ENCODE measurements around the gene B3GNT3. TPM values are rescaled to one million over a fixed set of nuclear protein-coding genes. Genes with fewer than 3 reads are reported as not detected.

Gene B3GNT3
- total RNA-seq, 1 experiment from 2014 or later: 39.5 TPM

- H2AFZ ChIP-seq (ENCODE audit: low read length): peak overlapping the region; percentile 87
- no peak for DNase-seq
- H3K27me3 ChIP-seq (ENCODE audit: low read length): no peaks in the 10 kb centered on the region
- no peaks in the 10 kb centered on the region for H3K36me3 ChIP-seq (ENCODE audit: low read depth, low read length)
- ChIA-PET CTCF (interaction anchor here (0.6 to 0.7 kb wide), 2 partner anchors 16 to 347 kb away, joined by 7 to 11 read pairs; no protein-coding TSS in a partner anchor), POLR2A (ENCODE audit: unreplicated experiment) (interaction anchor here (0.8 to 1.7 kb wide), 2 partner anchors 12 to 17 kb away, joined by 3 to 28 read pairs; partner anchors contain the start of gene RPL18A)
- BruUV-seq (replicated peaks): TSS peak; percentile 84
- ATAC-seq: no peak; the same call in 1 of the 2 replicates
- peak overlapping the region; percentile 94 for H3K9ac ChIP-seq (ENCODE audit: low read length)
- H3K4me2 ChIP-seq (ENCODE audit: low read length): peak overlapping the region; percentile 99
- no peaks in the 10 kb centered on the region for H4K20me1 ChIP-seq (ENCODE audit: low read length)
- H3K79me2 ChIP-seq (ENCODE audit: low read length): peaks cover 14% of the 10 kb centered on the region
- TF ChIP-seq EZH2 (IDR thresholded peaks at IDR 0.05; ENCODE audit: low read length, unreplicated experiment): no peak
- TF ChIP-seq, protein P1, sequence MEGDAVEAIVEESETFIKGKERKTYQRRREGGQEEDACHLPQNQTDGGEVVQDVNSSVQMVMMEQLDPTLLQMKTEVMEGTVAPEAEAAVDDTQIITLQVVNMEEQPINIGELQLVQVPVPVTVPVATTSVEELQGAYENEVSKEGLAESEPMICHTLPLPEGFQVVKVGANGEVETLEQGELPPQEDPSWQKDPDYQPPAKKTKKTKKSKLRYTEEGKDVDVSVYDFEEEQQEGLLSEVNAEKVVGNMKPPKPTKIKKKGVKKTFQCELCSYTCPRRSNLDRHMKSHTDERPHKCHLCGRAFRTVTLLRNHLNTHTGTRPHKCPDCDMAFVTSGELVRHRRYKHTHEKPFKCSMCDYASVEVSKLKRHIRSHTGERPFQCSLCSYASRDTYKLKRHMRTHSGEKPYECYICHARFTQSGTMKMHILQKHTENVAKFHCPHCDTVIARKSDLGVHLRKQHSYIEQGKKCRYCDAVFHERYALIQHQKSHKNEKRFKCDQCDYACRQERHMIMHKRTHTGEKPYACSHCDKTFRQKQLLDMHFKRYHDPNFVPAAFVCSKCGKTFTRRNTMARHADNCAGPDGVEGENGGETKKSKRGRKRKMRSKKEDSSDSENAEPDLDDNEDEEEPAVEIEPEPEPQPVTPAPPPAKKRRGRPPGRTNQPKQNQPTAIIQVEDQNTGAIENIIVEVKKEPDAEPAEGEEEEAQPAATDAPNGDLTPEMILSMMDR (conservative IDR thresholded peaks at IDR 0.05; ENCODE audit: low read depth, low read length): no peak
- no peak for TF ChIP-seq EZH2phosphoT487 (IDR thresholded peaks at IDR 0.05; ENCODE audit: borderline replicate concordance, low read length)
- H3K4me1 ChIP-seq (ENCODE audit: insufficient read depth, low read length): peaks cover 19% of the 10 kb centered on the region
- no peaks in the 10 kb centered on the region for H3K9me3 ChIP-seq (ENCODE audit: low read length)
- peak overlapping the region; percentile 51 for H3K27ac ChIP-seq (ENCODE audit: low read length)
- H3K4me3 ChIP-seq (ENCODE audit: low read length): peak overlapping the region; percentile 76
- no peaks in the 10 kb centered on the region for H3K9me2 ChIP-seq (replicated peaks; ENCODE audit: low read length)
- intact Hi-C loops (cut with micrococcal nuclease): loop anchor here (5.0 kb wide), 1 partner anchor 225 kb away; no protein-coding TSS in a partner anchor
- H3F3A ChIP-seq (ENCODE audit: low read length, unreplicated experiment): no peaks in the 10 kb centered on the region
Measured at GRCh38 chr19:17842663-17843291, 47.8 kb downstream of the B3GNT3 start.

DNA sequence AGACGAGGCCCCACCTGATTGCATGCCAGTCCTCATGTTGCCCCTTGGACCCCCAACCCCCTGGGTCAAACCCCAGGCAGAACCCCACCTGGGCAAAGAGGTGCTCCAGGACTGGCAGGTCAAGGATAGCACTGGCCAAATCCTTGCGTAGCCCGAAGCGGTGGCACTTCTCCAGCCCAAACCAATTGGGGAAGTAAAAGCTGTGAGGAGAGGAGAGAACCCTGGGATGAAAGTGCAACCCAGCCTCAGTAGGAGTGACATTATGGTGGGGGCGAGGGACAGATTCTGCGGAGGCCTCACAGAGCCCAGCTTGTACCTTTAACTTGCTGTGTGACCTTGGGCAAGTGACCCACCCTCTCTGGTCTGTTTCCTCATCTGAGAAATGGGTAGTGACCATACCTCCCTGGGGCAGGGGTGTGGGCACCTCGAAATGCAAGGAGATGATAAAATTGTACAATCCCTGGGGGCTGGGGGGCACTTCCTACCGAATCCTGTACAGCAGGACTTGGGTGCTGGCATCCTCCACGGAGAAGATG is 48.4 kb downstream of the B3GNT3 start:
- Histone ChIP-seq H3K79me2 (ENCODE audit: low read length) (peaks cover 14% of the 10 kb centered on the region), H3K27me3 (ENCODE audit: low read length) (no peaks in the 10 kb centered on the region), H2AFZ (ENCODE audit: low read length) (no peak overlapping the region), H3K36me3 (ENCODE audit: low read depth, low read length) (no peaks in the 10 kb centered on the region), H3K4me2 (ENCODE audit: low read length) (peak overlapping the region; percentile 99), H4K20me1 (ENCODE audit: low read length) (no peaks in the 10 kb centered on the region), H3K9me2 (replicated peaks; ENCODE audit: low read length) (no peaks in the 10 kb centered on the region), H3K27ac (ENCODE audit: low read length) (no peak overlapping the region), H3K4me3 (ENCODE audit: low read length) (peak overlapping the region; percentile 76), H3K9ac (ENCODE audit: low read length) (peak overlapping the region; percentile 94), H3K4me1 (ENCODE audit: insufficient read depth, low read length) (peaks cover 19% of the 10 kb centered on the region), H3F3A (ENCODE audit: low read length, unreplicated experiment) (no peaks in the 10 kb centered on the region), H3K9me3 (ENCODE audit: low read length) (no peaks in the 10 kb centered on the region)
- intact Hi-C loops (cut with micrococcal nuclease): loop anchor here (5.0 kb wide), 1 partner anchor 226 kb away; no protein-coding TSS in a partner anchor
- no peak for DNase-seq
- no TSS peak for BruUV-seq (replicated peaks)
- ChIA-PET POLR2A (ENCODE audit: unreplicated experiment) (interaction anchor here (0.6 to 0.8 kb wide), 2 partner anchors 16 kb away, joined by 3 to 4 read pairs; partner anchors contain the start of gene RPL18A), CTCF (interaction anchor here (0.6 kb wide), 1 partner anchor 16 kb away, joined by 11 read pairs; no protein-coding TSS in a partner anchor)
- TF ChIP-seq EZH2 (IDR thresholded peaks at IDR 0.05; ENCODE audit: low read length, unreplicated experiment) (no peak), EZH2phosphoT487 (IDR thresholded peaks at IDR 0.05; ENCODE audit: borderline replicate concordance, low read length) (no peak)
- TF ChIP-seq, protein P1 (conservative IDR thresholded peaks at IDR 0.05; ENCODE audit: low read depth, low read length): no peak
- no peak for ATAC-seq
